SH-SY5Y (cell line): ENCODE results near the gene CUL3.

Experiments
- GATA2 ChIP-seq: IDR thresholded peaks from 2 replicates; pipeline ENCODE4 v1.6.1; 2011; ENCODE audit warnings: mild to moderate bottlenecking, low read depth, low read length
- GATA3 ChIP-seq: IDR thresholded peaks from 2 replicates; pipeline ENCODE4 v1.6.1; 2011; ENCODE audit warnings: low read depth, mild to moderate bottlenecking, low read length, moderate library complexity

GRCh38 chr2:224584785-224585210 lies 365 bp downstream of the CUL3 start:
- no peak for TF ChIP-seq GATA2
- no peak for TF ChIP-seq GATA3
